Measurements from ENCODE around the gene ARX. TPM values are rescaled to one million over a fixed set of nuclear protein-coding genes. Genes with fewer than 3 reads are reported as not detected.

The ARX gene
- total and polyA plus RNA-seq, 9 of the 15 experiments (the other 6 are each of a cell fraction or from before 2014, with no cell fraction given), result 0.03 TPM; not detected in 8

DNA sequence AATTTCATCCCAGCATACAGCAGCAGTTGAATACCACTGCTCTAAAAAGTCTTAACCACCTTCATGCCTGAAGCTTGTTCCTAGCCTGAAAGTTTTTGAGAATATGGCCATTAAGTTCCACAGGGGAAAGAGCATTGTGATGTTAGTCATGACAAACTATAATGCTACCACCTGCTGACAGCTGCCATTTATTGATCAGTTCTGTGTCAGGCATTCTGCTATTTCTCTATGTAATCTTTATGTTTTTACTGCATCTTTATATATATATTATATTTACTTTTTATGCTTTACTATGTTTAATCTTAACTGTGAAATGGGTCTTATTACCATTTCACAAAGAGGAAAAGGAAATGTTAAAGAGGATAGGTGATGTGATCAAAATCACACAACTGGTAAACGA is 54.0 kb downstream of the ARX start:
- ATAC-seq (no peak), FAIRE-seq (no peak), DNase-seq (ENCODE audit: extremely low read depth in 1 of 4, low spot score in 3 of 4) (no peak)
- Histone ChIP-seq H3K27me3 (ENCODE audit: control insufficient read depth in 2 of 2, insufficient read depth in 2 of 2, low read length in 2 of 2) (no peaks in the 10 kb centered on the region), H3K9me3 (replicated peaks; ENCODE audit: control insufficient read depth, insufficient read depth, low read depth, low read length) (no peaks in the 10 kb centered on the region), H3K4me3 (no peak overlapping the region), H3K4me1 (replicated peaks in 1 of 2; ENCODE audit: control insufficient read depth in 2 of 2, insufficient read depth in 2 of 2, low read length in 2 of 2) (no peaks in the 10 kb centered on the region; a peak in 1 of 5 replicates), H3K36me3 (ENCODE audit: control insufficient read depth, insufficient read depth, low read length) (no peaks in the 10 kb centered on the region), H3K27ac (ENCODE audit: extremely low read depth, low read depth, low read length) (no peak overlapping the region), H3K9ac (ENCODE audit: insufficient read depth in 1 of 2, low read depth in 2 of 2, low read length in 2 of 2) (no peak overlapping the region), H3K4me2 (ENCODE audit: insufficient read depth, low read length) (no peak overlapping the region), H3K9me1 (ENCODE audit: control insufficient read depth, insufficient read depth, low read length) (no peaks in the 10 kb centered on the region), H4K20me1 (replicated peaks; ENCODE audit: control insufficient read depth, insufficient read depth, low read length) (no peaks in the 10 kb centered on the region), H3K79me2 (ENCODE audit: control insufficient read depth, insufficient read depth, low read length) (no peaks in the 10 kb centered on the region), H2AFZ (ENCODE audit: low read depth, low read length) (no peak overlapping the region)
- in situ Hi-C loops (cut with MboI) (no loop called here), intact Hi-C loops (cut with micrococcal nuclease) (no loop called here)
- POLR2A ChIA-PET, result no interaction called here
- no TSS peak for BruUV-seq (replicated peaks)
- TF ChIP-seq ZNF778 (CRISPR knock-in tag; IDR thresholded peaks at IDR 0.05) (no peak), BCL6 (CRISPR knock-in tag; IDR thresholded peaks at IDR 0.05) (no peak), ZNF133 (CRISPR knock-in tag; IDR thresholded peaks at IDR 0.05) (no peak), DIDO1 (tag; IDR thresholded peaks at IDR 0.05; ENCODE audit: low read depth) (no peak), MAFG (tag; conservative IDR thresholded peaks at IDR 0.05) (no peak), TCFL5 (CRISPR knock-in tag; conservative IDR thresholded peaks at IDR 0.05) (no peak), DNMT1 (IDR thresholded peaks at IDR 0.05) (no peak), KAT8 (IDR thresholded peaks at IDR 0.05; ENCODE audit: low read depth) (no peak), POLR3G (IDR thresholded peaks at IDR 0.05; ENCODE audit: extremely low read depth, insufficient read length, insufficient replicate concordance) (no peak)
- TF ChIP-seq, protein P1, sequence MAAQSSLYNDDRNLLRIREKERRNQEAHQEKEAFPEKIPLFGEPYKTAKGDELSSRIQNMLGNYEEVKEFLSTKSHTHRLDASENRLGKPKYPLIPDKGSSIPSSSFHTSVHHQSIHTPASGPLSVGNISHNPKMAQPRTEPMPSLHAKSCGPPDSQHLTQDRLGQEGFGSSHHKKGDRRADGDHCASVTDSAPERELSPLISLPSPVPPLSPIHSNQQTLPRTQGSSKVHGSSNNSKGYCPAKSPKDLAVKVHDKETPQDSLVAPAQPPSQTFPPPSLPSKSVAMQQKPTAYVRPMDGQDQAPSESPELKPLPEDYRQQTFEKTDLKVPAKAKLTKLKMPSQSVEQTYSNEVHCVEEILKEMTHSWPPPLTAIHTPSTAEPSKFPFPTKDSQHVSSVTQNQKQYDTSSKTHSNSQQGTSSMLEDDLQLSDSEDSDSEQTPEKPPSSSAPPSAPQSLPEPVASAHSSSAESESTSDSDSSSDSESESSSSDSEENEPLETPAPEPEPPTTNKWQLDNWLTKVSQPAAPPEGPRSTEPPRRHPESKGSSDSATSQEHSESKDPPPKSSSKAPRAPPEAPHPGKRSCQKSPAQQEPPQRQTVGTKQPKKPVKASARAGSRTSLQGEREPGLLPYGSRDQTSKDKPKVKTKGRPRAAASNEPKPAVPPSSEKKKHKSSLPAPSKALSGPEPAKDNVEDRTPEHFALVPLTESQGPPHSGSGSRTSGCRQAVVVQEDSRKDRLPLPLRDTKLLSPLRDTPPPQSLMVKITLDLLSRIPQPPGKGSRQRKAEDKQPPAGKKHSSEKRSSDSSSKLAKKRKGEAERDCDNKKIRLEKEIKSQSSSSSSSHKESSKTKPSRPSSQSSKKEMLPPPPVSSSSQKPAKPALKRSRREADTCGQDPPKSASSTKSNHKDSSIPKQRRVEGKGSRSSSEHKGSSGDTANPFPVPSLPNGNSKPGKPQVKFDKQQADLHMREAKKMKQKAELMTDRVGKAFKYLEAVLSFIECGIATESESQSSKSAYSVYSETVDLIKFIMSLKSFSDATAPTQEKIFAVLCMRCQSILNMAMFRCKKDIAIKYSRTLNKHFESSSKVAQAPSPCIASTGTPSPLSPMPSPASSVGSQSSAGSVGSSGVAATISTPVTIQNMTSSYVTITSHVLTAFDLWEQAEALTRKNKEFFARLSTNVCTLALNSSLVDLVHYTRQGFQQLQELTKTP (IDR thresholded peaks at IDR 0.05; ENCODE audit: low read depth in 1 of 2, partially characterized antibody in 2 of 2), result no peak
- TF ChIP-seq, protein P2, sequence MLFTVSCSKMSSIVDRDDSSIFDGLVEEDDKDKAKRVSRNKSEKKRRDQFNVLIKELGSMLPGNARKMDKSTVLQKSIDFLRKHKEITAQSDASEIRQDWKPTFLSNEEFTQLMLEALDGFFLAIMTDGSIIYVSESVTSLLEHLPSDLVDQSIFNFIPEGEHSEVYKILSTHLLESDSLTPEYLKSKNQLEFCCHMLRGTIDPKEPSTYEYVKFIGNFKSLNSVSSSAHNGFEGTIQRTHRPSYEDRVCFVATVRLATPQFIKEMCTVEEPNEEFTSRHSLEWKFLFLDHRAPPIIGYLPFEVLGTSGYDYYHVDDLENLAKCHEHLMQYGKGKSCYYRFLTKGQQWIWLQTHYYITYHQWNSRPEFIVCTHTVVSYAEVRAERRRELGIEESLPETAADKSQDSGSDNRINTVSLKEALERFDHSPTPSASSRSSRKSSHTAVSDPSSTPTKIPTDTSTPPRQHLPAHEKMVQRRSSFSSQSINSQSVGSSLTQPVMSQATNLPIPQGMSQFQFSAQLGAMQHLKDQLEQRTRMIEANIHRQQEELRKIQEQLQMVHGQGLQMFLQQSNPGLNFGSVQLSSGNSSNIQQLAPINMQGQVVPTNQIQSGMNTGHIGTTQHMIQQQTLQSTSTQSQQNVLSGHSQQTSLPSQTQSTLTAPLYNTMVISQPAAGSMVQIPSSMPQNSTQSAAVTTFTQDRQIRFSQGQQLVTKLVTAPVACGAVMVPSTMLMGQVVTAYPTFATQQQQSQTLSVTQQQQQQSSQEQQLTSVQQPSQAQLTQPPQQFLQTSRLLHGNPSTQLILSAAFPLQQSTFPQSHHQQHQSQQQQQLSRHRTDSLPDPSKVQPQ (CRISPR knock-in tag; IDR thresholded peaks at IDR 0.05; ENCODE audit: borderline replicate concordance), result no peak
- TF ChIP-seq, protein P3, sequence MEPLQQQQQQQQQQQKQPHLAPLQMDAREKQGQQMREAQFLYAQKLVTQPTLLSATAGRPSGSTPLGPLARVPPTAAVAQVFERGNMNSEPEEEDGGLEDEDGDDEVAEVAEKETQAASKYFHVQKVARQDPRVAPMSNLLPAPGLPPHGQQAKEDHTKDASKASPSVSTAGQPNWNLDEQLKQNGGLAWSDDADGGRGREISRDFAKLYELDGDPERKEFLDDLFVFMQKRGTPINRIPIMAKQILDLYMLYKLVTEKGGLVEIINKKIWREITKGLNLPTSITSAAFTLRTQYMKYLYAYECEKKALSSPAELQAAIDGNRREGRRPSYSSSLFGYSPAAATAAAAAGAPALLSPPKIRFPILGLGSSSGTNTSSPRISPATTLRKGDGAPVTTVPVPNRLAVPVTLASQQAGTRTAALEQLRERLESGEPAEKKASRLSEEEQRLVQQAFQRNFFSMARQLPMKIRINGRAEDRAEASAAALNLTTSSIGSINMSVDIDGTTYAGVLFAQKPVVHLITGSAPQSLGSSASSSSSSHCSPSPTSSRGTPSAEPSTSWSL (CRISPR knock-in tag; IDR thresholded peaks at IDR 0.05; ENCODE audit: borderline replicate concordance), result no peak
- TF ChIP-seq, protein P4, sequence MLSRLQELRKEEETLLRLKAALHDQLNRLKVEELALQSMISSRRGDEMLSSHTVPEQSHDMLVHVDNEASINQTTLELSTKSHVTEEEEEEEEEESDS (CRISPR knock-in tag; IDR thresholded peaks at IDR 0.05), result no peak
- TF ChIP-seq, protein P5, sequence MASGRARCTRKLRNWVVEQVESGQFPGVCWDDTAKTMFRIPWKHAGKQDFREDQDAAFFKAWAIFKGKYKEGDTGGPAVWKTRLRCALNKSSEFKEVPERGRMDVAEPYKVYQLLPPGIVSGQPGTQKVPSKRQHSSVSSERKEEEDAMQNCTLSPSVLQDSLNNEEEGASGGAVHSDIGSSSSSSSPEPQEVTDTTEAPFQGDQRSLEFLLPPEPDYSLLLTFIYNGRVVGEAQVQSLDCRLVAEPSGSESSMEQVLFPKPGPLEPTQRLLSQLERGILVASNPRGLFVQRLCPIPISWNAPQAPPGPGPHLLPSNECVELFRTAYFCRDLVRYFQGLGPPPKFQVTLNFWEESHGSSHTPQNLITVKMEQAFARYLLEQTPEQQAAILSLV (tag; IDR thresholded peaks at IDR 0.05), result no peak
- WGBS (ENCODE audit: insufficient coverage, low coverage, missing lambda C conversion rate), result 60% methylated on average over 1 of the region's 1 CpG
- CTCF ChIA-PET (ENCODE audit: low intra/inter-chr PET ratio), result no interaction called here
